Measurements from ENCODE around the gene ZFYVE16.
"Not testable (repeated sequence)": the region's sequence is repeated elsewhere in the genome, so short reads cannot be mapped to it uniquely, and the experiment has no call there.

Gene ZFYVE16

DNA sequence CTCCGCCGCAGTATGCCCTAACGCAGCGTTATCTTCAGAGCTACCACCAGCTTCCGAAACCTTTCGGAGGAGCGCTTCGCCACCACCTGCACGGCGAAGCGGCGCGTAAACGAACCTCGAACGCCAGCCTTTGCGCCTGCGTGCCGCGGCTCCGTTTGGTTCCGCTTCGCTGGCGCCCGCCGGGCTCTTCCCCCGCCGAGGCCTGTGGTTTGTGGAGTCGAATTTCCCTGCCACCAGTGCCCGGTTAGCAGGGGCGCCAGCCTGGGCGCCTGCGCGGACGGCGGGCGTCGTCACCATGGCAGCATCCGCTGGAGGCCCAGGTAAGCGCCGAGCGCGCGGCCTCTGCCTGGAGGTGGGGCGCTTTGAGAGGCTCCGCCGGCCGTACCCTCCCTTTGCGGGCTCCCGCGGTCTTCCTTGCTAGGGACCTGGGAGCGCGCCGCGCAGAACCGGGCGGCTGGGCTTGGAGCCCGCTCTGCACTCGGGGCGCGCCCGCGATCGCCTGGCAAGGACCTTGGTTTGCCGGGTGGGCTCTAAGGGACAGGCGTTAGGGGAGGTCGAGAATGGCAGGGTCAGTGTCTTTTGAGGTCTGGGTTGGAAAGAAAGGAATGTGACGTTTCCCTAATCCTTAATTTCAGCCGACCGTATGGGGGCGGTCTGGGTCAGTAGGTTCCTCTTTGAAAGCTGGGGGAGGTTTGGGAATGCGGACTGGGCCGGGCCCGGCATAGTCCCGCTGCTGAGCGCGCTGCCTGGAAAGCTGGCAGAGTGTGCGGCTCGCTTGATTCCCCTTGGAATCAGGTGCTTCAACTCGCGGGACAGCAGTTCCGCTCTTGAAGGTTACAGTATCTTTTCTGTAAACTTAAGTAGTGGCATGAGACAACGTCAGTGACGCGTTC is 80.2 kb downstream of the ZFYVE16 start, which contains the start of gene FAM151B:
TSS of gene FAM151B (plus strand) at position 272 of the 893 bp plus-strand sequence. CDS start at position 296, 24 bp downstream.
- DNase-seq (ENCODE audit: low spot score): peak; percentile 64

DNA sequence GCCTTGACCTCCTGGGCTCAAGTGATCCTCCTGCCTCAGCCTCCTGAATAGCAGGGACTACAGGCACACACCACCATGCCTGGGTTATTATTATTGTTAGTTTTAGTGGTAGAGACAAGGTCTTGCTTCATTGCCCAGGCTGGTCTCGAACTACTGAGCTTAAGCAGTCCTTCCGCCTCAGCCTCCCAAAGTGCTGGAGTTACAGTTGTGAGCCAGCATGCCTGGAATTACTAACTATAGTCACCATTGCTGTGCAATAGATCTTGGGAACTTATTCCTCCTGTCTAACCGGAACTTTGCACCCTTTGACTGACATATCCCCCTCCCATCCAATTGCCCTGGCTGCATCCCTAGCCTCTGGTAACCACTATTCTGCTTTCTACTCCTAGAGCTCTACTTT is 83.4 kb downstream of the ZFYVE16 start:
- no peak for DNase-seq (ENCODE audit: low spot score)

GRCh38 chr5:80492741-80493140 is 84.9 kb downstream of the ZFYVE16 start:
- no peak for DNase-seq (ENCODE audit: low spot score)

DNA sequence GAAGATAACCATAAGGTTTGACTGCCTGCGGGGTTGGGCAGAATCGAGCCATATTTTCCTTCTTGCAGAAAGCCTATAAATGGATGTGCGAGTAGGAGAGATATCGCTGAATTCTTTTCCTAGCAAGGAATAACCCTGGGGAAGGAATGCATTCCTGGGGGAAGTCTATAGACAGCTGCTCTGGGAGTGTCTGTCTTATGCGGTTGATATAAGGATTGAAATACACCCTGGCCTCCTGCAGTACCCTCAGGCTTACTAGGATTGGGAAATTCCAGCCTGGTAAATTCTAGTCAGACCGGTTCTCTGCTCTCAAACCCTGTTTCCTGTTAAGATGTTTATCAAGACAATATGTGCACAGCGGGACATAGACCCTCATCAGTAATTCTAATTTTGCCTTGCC is 85.6 kb downstream of the ZFYVE16 start:
- DNase-seq (ENCODE audit: low spot score): not testable (repeated sequence)

- no peak for DNase-seq (ENCODE audit: low spot score)
These were observed 88.0 kb downstream of the ZFYVE16 start for GRCh38 chr5:80495891-80496290.

- no peak for DNase-seq (ENCODE audit: low spot score)
These were observed 94.9 kb downstream of the ZFYVE16 start for GRCh38 chr5:80502800-80503199.

DNA sequence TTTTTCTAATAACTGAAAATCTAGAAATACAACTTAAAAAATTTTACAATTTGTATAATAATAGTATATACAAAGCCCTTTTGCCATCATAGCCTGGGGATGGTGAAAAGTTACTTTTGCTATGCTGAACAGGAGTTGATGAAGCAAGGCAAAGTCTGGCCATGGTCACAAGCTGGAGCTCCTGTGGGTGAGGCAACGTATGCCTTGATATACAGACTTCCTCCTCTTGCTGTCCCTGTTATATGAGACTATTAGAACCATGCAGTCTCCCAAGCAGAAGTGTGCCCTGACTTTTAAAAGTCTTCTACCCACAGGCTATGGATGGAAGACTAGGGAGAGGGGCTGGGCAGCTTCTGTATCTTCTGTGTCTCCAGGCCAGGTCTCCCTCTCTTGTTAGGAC is 95.8 kb downstream of the ZFYVE16 start:
- no peak for DNase-seq (ENCODE audit: low spot score)

DNA sequence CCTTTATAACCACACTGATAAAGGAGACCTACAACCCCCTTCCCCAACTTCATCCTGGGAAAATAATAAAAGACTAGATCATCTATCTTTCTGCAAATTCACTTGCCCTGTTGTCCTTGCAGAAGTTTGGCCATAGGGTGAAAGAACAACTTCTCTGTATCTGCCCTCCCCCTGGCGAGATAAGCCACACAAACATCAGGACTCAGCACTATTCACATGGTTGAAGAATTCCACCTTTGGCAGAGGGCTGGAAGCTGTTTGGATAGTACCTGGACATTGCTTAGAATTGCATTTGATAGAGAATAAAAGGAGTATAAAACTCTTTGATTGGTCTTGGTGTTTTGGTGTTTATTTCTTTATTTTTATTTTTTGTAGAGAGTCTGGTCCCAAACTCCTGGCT is 97.0 kb downstream of the ZFYVE16 start:
- no peak for DNase-seq (ENCODE audit: low spot score)

DNA sequence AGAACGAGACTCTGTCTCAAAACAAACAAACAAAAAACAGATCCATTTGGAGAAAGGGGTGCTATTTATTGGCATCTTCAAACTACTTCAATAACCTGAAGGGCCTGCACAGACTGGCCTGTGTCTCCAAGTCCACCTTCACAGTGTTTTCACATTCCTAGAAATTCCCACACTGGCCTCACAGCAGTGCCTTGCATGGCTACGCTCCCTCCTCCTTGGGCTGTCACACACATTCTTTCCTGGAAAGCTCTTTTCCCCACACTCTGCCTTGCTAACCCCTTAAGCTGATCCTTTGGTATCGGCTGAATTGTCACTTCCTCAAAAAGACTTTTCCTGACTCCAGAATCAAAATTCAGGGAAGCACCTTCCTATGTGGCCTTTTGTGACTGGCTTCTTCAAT is 99.8 kb downstream of the ZFYVE16 start:
- no peak for DNase-seq (ENCODE audit: low spot score)

DNA sequence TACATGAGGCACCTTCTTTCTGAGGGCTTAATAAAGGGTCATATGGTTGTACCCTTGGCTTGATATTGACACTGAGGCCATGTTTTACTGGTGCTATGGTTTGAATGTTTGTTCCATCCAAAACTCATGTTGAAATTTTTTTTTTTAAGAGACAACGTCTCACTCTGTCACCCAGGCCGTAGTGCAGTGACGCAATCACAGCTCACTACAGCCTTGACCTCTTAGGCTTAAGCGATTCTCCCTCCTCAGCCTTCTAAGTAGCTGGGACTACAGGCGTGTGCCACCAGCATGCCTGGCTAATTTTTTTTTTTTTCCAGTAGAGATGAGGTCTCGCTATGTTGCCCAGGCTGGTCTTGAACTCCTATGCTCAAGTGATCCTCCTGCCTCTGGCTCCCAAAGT is 101.0 kb downstream of the ZFYVE16 start:
- DNase-seq (ENCODE audit: low spot score): no peak

GRCh38 chr5:80509362-80509761 is 101.5 kb downstream of the ZFYVE16 start:
- DNase-seq (ENCODE audit: low spot score): no peak

DNA sequence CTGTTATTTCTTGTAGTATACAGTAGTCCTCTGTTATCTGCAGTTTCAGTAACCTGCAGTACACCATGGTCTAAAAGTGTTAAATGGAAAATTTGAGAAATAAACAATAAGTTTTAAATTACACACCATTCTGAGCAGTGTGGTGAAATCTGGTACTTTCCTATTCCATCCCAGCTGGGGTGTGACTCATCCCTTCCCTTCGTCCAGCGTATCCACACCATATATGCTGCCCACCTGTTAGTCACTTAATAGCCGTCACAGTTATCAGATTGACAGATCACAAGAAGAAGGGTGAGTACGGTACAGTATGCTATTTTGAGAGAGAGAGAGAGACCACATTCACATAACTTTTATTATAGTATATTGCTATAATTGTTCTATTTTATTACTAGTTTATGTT is 109.0 kb downstream of the ZFYVE16 start:
- DNase-seq (ENCODE audit: low spot score): no peak

All from kidney capillary endothelial cell (primary cell).